Fibroblast of skin of right biceps (primary cell): ENCODE measurements around the gene STAT6.

Experiments used
- DNase-seq: peaks from one replicate; pipeline ENCODE4 v3.0.0-alpha.2; 2013

The STAT6 gene

GRCh38 chr12:57098546-57098945 is 12.6 kb downstream of the STAT6 start:
- DNase-seq = no peak

- DNase-seq = peak; percentile 38
These were observed 13.7 kb downstream of the STAT6 start for GRCh38 chr12:57097554-57097835.

- DNase-seq = no peak
These were observed 14.2 kb downstream of the STAT6 start for GRCh38 chr12:57096748-57097553.

- DNase-seq = peak; percentile 31
These were observed 15.0 kb downstream of the STAT6 start for GRCh38 chr12:57096099-57096572.

GRCh38 chr12:57095440-57095839 is 15.7 kb downstream of the STAT6 start:
- DNase-seq = no peak

GRCh38 chr12:57094208-57095160 is 16.7 kb downstream of the STAT6 start:
- DNase-seq = no peak

- DNase-seq = peak; percentile 88
These were observed 17.6 kb downstream of the STAT6 start for GRCh38 chr12:57093415-57094207.

- DNase-seq = no peak
These were observed 18.2 kb downstream of the STAT6 start for GRCh38 chr12:57092876-57093414.

- DNase-seq = no peak
These were observed 18.7 kb downstream of the STAT6 start for GRCh38 chr12:57092529-57092862.

GRCh38 chr12:57091638-57092528 is 19.3 kb downstream of the STAT6 start:
- DNase-seq = no peak

GRCh38 chr12:57090924-57091637 is 20.1 kb downstream of the STAT6 start:
- no peak for DNase-seq

- no peak for DNase-seq
These were observed 20.7 kb downstream of the STAT6 start for GRCh38 chr12:57090490-57090889.

- peak; percentile 67 for DNase-seq
These were observed 21.6 kb downstream of the STAT6 start for GRCh38 chr12:57089271-57090245.

- DNase-seq = peak; percentile 98
These were observed 22.6 kb downstream of the STAT6 start, which contains the start of gene NAB2 for GRCh38 chr12:57088354-57089270. Gene NAB2, plus strand, starts transcription at chr12:57089114. Its CDS starts 158 bp downstream, at chr12:57089272.

- peak; percentile 99 for DNase-seq
These were observed 23.3 kb downstream of the STAT6 start for GRCh38 chr12:57087691-57088353.

- DNase-seq = peak; percentile 95
These were observed 24.0 kb downstream of the STAT6 start for GRCh38 chr12:57087010-57087690.

- peak; percentile 88 for DNase-seq
These were observed 24.6 kb downstream of the STAT6 start for GRCh38 chr12:57086493-57087009.
